ENCODE data around the gene SPIN1.

DNA sequence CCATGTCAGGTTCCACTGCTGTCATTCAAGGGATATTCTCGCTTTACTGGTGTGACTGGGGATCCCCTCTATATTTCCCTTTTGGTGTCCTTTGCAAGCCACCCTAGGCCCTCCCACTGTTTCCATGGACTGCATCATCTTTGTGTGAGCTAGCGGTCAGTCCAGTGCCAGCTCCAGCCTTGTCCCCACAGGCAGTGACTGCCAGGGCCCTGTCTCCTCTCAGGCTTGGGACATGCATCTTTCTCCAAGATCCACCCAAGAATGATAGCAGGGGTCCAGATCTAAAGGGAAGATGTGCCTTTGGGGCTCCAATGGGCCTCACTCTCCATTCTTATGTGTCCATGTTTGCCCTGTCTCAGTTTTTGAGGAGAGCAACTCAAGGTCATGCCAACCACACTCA lies 109.0 kb downstream of the SPIN1 start:
- TF ChIP-seq, protein P1, sequence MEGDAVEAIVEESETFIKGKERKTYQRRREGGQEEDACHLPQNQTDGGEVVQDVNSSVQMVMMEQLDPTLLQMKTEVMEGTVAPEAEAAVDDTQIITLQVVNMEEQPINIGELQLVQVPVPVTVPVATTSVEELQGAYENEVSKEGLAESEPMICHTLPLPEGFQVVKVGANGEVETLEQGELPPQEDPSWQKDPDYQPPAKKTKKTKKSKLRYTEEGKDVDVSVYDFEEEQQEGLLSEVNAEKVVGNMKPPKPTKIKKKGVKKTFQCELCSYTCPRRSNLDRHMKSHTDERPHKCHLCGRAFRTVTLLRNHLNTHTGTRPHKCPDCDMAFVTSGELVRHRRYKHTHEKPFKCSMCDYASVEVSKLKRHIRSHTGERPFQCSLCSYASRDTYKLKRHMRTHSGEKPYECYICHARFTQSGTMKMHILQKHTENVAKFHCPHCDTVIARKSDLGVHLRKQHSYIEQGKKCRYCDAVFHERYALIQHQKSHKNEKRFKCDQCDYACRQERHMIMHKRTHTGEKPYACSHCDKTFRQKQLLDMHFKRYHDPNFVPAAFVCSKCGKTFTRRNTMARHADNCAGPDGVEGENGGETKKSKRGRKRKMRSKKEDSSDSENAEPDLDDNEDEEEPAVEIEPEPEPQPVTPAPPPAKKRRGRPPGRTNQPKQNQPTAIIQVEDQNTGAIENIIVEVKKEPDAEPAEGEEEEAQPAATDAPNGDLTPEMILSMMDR (IDR thresholded peaks at IDR 0.05) = no peak
- TF ChIP-seq POLR2AphosphoS5 (IDR thresholded peaks at IDR 0.05; ENCODE audit: low read depth, low read length) (no peak), SIN3A (IDR thresholded peaks at IDR 0.05; ENCODE audit: borderline replicate concordance, insufficient read depth, low read depth, low read length) (no peak), TCF7L2 (IDR thresholded peaks at IDR 0.05; ENCODE audit: low read depth, low read length) (no peak)
- TF ChIP-seq, protein P2, sequence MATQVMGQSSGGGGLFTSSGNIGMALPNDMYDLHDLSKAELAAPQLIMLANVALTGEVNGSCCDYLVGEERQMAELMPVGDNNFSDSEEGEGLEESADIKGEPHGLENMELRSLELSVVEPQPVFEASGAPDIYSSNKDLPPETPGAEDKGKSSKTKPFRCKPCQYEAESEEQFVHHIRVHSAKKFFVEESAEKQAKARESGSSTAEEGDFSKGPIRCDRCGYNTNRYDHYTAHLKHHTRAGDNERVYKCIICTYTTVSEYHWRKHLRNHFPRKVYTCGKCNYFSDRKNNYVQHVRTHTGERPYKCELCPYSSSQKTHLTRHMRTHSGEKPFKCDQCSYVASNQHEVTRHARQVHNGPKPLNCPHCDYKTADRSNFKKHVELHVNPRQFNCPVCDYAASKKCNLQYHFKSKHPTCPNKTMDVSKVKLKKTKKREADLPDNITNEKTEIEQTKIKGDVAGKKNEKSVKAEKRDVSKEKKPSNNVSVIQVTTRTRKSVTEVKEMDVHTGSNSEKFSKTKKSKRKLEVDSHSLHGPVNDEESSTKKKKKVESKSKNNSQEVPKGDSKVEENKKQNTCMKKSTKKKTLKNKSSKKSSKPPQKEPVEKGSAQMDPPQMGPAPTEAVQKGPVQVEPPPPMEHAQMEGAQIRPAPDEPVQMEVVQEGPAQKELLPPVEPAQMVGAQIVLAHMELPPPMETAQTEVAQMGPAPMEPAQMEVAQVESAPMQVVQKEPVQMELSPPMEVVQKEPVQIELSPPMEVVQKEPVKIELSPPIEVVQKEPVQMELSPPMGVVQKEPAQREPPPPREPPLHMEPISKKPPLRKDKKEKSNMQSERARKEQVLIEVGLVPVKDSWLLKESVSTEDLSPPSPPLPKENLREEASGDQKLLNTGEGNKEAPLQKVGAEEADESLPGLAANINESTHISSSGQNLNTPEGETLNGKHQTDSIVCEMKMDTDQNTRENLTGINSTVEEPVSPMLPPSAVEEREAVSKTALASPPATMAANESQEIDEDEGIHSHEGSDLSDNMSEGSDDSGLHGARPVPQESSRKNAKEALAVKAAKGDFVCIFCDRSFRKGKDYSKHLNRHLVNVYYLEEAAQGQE (IDR thresholded peaks at IDR 0.05; ENCODE audit: insufficient read depth in 1 of 2, low read depth in 2 of 2, low read length in 1 of 2) = no peak
